H9 (cell line): ENCODE data around the gene NADSYN1. TPM values are rescaled to one million over a fixed set of nuclear protein-coding genes. Genes with fewer than 3 reads are reported as not detected.

Source experiments
- DNase-seq: peaks from one replicate; pipeline ENCODE4 v3.0.0-alpha.2; 2017
- H2AFZ ChIP-seq: one replicate; pipeline ENCODE4 v1.6.1; 2013; ENCODE audit warnings: mild to moderate bottlenecking, low read length, control low read depth, moderate library complexity
- H2AK5ac ChIP-seq: 2 replicates; pipeline ENCODE4 v1.6.1; 2013; ENCODE audit warnings: low read length, control low read depth, mixed read lengths; ENCODE audit not compliant: insufficient read length
- H2BK120ac ChIP-seq: one replicate; pipeline ENCODE4 v1.6.1; 2013; ENCODE audit warnings: low read depth, mild to moderate bottlenecking, low read length, control low read depth, inconsistent platforms; ENCODE audit not compliant: poor library complexity, severe bottlenecking
- H2BK12ac ChIP-seq: 2 replicates; pipeline ENCODE4 v1.6.1; 2013; ENCODE audit warnings: low read length, control low read depth, mixed read lengths, low read depth; ENCODE audit not compliant: insufficient read length
- H2BK15ac ChIP-seq: 2 replicates; pipeline ENCODE4 v1.6.1; 2013; ENCODE audit warnings: low read depth, low read length, control low read depth
- H2BK20ac ChIP-seq: one replicate; pipeline ENCODE4 v1.6.1; 2013; ENCODE audit warnings: low read depth, mild to moderate bottlenecking, low read length, control low read depth, inconsistent platforms; ENCODE audit not compliant: poor library complexity, severe bottlenecking
- H2BK5ac ChIP-seq: 2 replicates; pipeline ENCODE4 v1.6.1; 2013; ENCODE audit warnings: low read length, control low read depth, mixed read lengths; ENCODE audit not compliant: insufficient read length
- H3K14ac ChIP-seq: 2 replicates; pipeline ENCODE4 v1.6.1; 2013; ENCODE audit warnings: low read length, control low read depth; ENCODE audit not compliant: insufficient read depth
- H3K18ac ChIP-seq: 2 replicates; pipeline ENCODE4 v1.6.1; 2013; ENCODE audit warnings: low read depth, mild to moderate bottlenecking, mixed read lengths, low read length, control low read depth; ENCODE audit not compliant: insufficient read length
- H3K23ac ChIP-seq: 2 replicates; pipeline ENCODE4 v1.6.1; 2013; ENCODE audit warnings: low read length, control low read depth, mixed read lengths, low read depth; ENCODE audit not compliant: insufficient read length
- H3K23me2 ChIP-seq: 2 replicates; pipeline ENCODE4 v1.6.1; 2013; ENCODE audit warnings: low read depth, mild to moderate bottlenecking, mixed read lengths, low read length, control low read depth; ENCODE audit not compliant: insufficient read length, poor library complexity, severe bottlenecking
- H3K27ac ChIP-seq: 2 replicates; pipeline ENCODE4 v1.5.1; 2013; ENCODE audit warnings: low read length, control low read depth, mixed read lengths, low read depth; ENCODE audit not compliant: insufficient read length
- H3K27me3 ChIP-seq: 2 replicates; pipeline ENCODE4 v1.6.1; 2013; ENCODE audit warnings: low read length, control low read depth, inconsistent platforms; ENCODE audit not compliant: insufficient read depth
- H3K4ac ChIP-seq: 2 replicates; pipeline ENCODE4 v1.6.1; 2013; ENCODE audit warnings: low read depth, mild to moderate bottlenecking, control low read depth, inconsistent platforms, low read length, moderate library complexity
- H3K4me1 ChIP-seq: 2 replicates; pipeline ENCODE4 v1.6.1; 2013; ENCODE audit warnings: low read length, control low read depth, inconsistent platforms; ENCODE audit not compliant: insufficient read depth
- H3K4me2 ChIP-seq: 2 replicates; pipeline ENCODE4 v1.6.1; 2013; ENCODE audit warnings: low read length, control low read depth, mixed read lengths; ENCODE audit not compliant: insufficient read length, insufficient read depth
- H3K56ac ChIP-seq: 2 replicates; pipeline ENCODE4 v1.6.1; 2013; ENCODE audit warnings: low read depth, mild to moderate bottlenecking, mixed read lengths, low read length, control low read depth; ENCODE audit not compliant: insufficient read length
- H3K79me1 ChIP-seq: 2 replicates; pipeline ENCODE4 v1.6.1; 2013; ENCODE audit warnings: low read depth, mild to moderate bottlenecking, moderate library complexity, low read length, control low read depth, inconsistent platforms; ENCODE audit not compliant: insufficient read depth, poor library complexity, severe bottlenecking
- H3K79me2 ChIP-seq: 2 replicates; pipeline ENCODE4 v1.6.1; 2013; ENCODE audit warnings: low read length, control low read depth, inconsistent platforms; ENCODE audit not compliant: insufficient read depth
- H3K9ac ChIP-seq: 2 replicates; pipeline ENCODE4 v1.6.1; 2013; ENCODE audit warnings: low read length, control low read depth, mixed read lengths; ENCODE audit not compliant: insufficient read length; ENCODE audit errors: extremely low read depth
- H3K9me3 ChIP-seq: one replicate; pipeline ENCODE4 v1.6.1; 2013; ENCODE audit warnings: low read depth, low read length, inconsistent platforms; ENCODE audit not compliant: control insufficient read depth
- H3T11ph ChIP-seq: one replicate; pipeline ENCODE4 v1.6.1; 2013; ENCODE audit warnings: mild to moderate bottlenecking, low read length, control low read depth, inconsistent platforms
- H4K20me1 ChIP-seq: one replicate; pipeline ENCODE4 v1.6.1; 2013; ENCODE audit not compliant: control insufficient read depth, insufficient read length, insufficient read depth
- H4K5ac ChIP-seq: 2 replicates; pipeline ENCODE4 v1.6.1; 2013; ENCODE audit warnings: low read depth, mild to moderate bottlenecking, mixed read lengths, low read length, control low read depth; ENCODE audit not compliant: insufficient read length
- H4K8ac ChIP-seq: replicated peaks from 2 replicates; pipeline ENCODE4 v1.6.1; 2013; ENCODE audit warnings: low read length, control low read depth, mixed read lengths, low read depth; ENCODE audit not compliant: insufficient read length
- H4K91ac ChIP-seq: 2 replicates; pipeline ENCODE4 v1.6.1; 2013; ENCODE audit warnings: low read depth, mild to moderate bottlenecking, moderate library complexity, mixed read lengths, low read length, control low read depth; ENCODE audit not compliant: insufficient read length
- H3K27ac Mint-ChIP-seq, 3 experiments: 2 replicates in 2 of 3; 3 replicates in 1 of 3; pipeline ENCODE4 v1.8.0; 2020 to 2021; ENCODE audit warnings: mixed read lengths in 3 of 3, mild to moderate bottlenecking in 1 of 3, moderate library complexity in 1 of 3
- H3K27me3 Mint-ChIP-seq: 2 replicates; pipeline ENCODE4 v1.8.0; 2021; ENCODE audit warnings: low read depth, mild to moderate bottlenecking, moderate library complexity, mixed read lengths
- H3K36me3 Mint-ChIP-seq, 3 experiments: 2 replicates in 2 of 3; 3 replicates in 1 of 3; pipeline ENCODE4 v1.8.0; 2020 to 2021; ENCODE audit warnings: low read depth in 3 of 3, mixed read lengths in 3 of 3; ENCODE audit not compliant: insufficient read depth in 1 of 3
- H3K4me1 Mint-ChIP-seq, 2 experiments: 2 replicates each; pipeline ENCODE4 v1.8.0; 2020; ENCODE audit warnings: mixed read lengths in 2 of 2
- H3K4me3 Mint-ChIP-seq, 2 experiments: 2 replicates in 1 of 2; 3 replicates in 1 of 2; pipeline ENCODE4 v1.8.0; 2020 to 2021; ENCODE audit warnings: mild to moderate bottlenecking in 2 of 2, mixed read lengths in 2 of 2, moderate library complexity in 1 of 2
- H3K9me3 Mint-ChIP-seq, 2 experiments: 2 replicates in 1 of 2; 3 replicates in 1 of 2; pipeline ENCODE4 v1.8.0; 2020; ENCODE audit warnings: mild to moderate bottlenecking in 2 of 2, mixed read lengths in 2 of 2, moderate library complexity in 1 of 2
- WGBS: extraction: QIAGEN DNeasy Blood & Tissue Kit; methylation state at CpG from one replicate; pipeline ENCODE4 v1.1.7; 2013; ENCODE audit warnings: missing lambda C conversion rate, low lambda C conversion rate, mixed read lengths; ENCODE audit not compliant: insufficient read length; ENCODE audit errors: extremely low coverage; 5-methylcytosine and 5-hydroxymethylcytosine counted together
- total RNA-seq: library from RNA; stranded (reverse); gene quantifications from 2 replicates; pipeline ENCODE4 v1.2.1, GENCODE V29; 2021
- TF ChIP-seq, protein P1 (sequence below): fragments of 200-600 bp; sonication (generic); conservative IDR thresholded peaks from 3 replicates; pipeline ENCODE4 v1.8.0; 2021; ENCODE audit warnings: antibody characterized with exemption, mild to moderate bottlenecking

Gene NADSYN1
- total RNA-seq, 1 experiment from 2014 or later, result 44.2 TPM

DNA sequence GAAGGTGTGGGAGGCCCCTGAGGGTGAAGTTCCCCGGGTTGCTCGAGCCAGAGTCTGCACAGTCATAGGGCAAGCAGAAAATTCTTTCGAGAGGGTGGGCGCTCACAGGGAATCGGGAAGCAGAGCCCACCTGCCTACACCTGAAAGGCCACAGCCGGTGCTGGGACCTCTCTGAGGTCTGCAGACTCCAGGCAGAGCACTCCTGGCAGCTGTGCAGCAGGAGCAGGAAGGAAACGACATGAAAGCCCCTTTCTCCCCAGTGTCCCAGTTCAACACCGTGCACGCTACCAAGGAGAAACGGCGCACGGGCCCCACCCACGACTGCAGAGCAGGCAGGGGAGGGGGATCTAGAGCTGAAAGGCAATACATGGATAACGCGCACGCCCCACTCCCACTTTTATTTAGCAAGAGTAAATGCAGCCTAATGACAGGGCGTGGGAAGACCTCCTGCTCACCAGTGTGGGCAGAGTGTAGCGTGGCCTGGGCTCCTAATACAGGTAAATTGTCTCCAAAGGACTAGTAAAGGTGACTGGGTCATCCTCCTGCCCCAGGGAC is 18.4 kb upstream of the NADSYN1 start:
- Histone ChIP-seq H3K79me1 (no peaks in the 10 kb centered on the region), H2BK20ac (no peak overlapping the region), H3K56ac (no peak overlapping the region), H3K4ac (no peak overlapping the region), H2BK15ac (no peak overlapping the region), H3K4me2 (no peak overlapping the region), H2BK120ac (no peak overlapping the region), H2AK5ac (no peak overlapping the region), H3K9me3 (no peaks in the 10 kb centered on the region), H3K27me3 (no peaks in the 10 kb centered on the region), H3K4me1 (no peaks in the 10 kb centered on the region), H3T11ph (no peak overlapping the region), H4K91ac (no peak overlapping the region), H3K9ac (no peak overlapping the region), H2AFZ (no peak overlapping the region), H3K79me2 (no peaks in the 10 kb centered on the region), H4K20me1 (no peaks in the 10 kb centered on the region), H3K27ac (no peak overlapping the region), H4K5ac (no peak overlapping the region), H3K14ac (no peak overlapping the region), H3K23me2 (no peaks in the 10 kb centered on the region), H3K23ac (no peak overlapping the region), H2BK12ac (no peak overlapping the region), H2BK5ac (no peak overlapping the region), H4K8ac (no peak overlapping the region), H3K18ac (no peak overlapping the region)
- TF ChIP-seq, protein P1, sequence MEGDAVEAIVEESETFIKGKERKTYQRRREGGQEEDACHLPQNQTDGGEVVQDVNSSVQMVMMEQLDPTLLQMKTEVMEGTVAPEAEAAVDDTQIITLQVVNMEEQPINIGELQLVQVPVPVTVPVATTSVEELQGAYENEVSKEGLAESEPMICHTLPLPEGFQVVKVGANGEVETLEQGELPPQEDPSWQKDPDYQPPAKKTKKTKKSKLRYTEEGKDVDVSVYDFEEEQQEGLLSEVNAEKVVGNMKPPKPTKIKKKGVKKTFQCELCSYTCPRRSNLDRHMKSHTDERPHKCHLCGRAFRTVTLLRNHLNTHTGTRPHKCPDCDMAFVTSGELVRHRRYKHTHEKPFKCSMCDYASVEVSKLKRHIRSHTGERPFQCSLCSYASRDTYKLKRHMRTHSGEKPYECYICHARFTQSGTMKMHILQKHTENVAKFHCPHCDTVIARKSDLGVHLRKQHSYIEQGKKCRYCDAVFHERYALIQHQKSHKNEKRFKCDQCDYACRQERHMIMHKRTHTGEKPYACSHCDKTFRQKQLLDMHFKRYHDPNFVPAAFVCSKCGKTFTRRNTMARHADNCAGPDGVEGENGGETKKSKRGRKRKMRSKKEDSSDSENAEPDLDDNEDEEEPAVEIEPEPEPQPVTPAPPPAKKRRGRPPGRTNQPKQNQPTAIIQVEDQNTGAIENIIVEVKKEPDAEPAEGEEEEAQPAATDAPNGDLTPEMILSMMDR, result no peak
- Mint-ChIP-seq H3K27me3 (no peaks in the 10 kb centered on the region; the same call in 1 of the 2 replicates), H3K4me1 (peaks cover 0 to 3% of the 10 kb centered on the region in 2 experiments; a peak in 1 of 4 replicates), H3K27ac (peak overlapping the region in 1 of 3 experiments; percentile 40; a peak in 2 of 7 replicates), H3K4me3 (no peak overlapping the region), H3K36me3 (peaks cover 19 to 53% (median 47%) of the 10 kb centered on the region in 3 experiments), H3K9me3 (no peaks in the 10 kb centered on the region)
- WGBS, result no CpG with 5 or more reads among the region's 18 CpGs
- DNase-seq, result no peak
